ENCODE measurements around the gene CD3E. TPM values are rescaled to one million over a fixed set of nuclear protein-coding genes. Genes with fewer than 3 reads are reported as not detected.

CD3E gene
- total RNA-seq, 1 experiment from 2014 or later = not detected

Other genes with a start within 250 kb of the CD3E start
- gene TMPRSS4, start 227.7 kb upstream of the CD3E start, total RNA-seq (2014; rRNA removed; shearing (Covaris generic)) = not detected in 2 replicates
- not detected in 2 replicates for gene SMIM35, start 217.8 kb upstream of the CD3E start, total RNA-seq (2014; rRNA removed; shearing (Covaris generic))
- 17.2 and 26.1 TPM in 2 replicates for gene SCN4B, start 151.9 kb upstream of the CD3E start, total RNA-seq (2014; rRNA removed; shearing (Covaris generic))
- 0.05 and 0.32 TPM in 2 replicates for gene SCN2B, start 128.1 kb upstream of the CD3E start, total RNA-seq (2014; rRNA removed; shearing (Covaris generic))
- gene JAML, start 79.7 kb upstream of the CD3E start, total RNA-seq (2014; rRNA removed; shearing (Covaris generic)) = not detected in 2 replicates
- gene MPZL3, start 52.4 kb upstream of the CD3E start, total RNA-seq (2014; rRNA removed; shearing (Covaris generic)) = 5.7 and 8.7 TPM in 2 replicates
- gene MPZL2, start 40.4 kb upstream of the CD3E start, total RNA-seq (2014; rRNA removed; shearing (Covaris generic)) = 13.6 and 19.6 TPM in 2 replicates
- not detected in 2 replicates for gene CD3D, start 38.0 kb downstream of the CD3E start, total RNA-seq (2014; rRNA removed; shearing (Covaris generic))
- not detected in 2 replicates for gene CD3G, start 39.6 kb downstream of the CD3E start, total RNA-seq (2014; rRNA removed; shearing (Covaris generic))
- gene UBE4A, start 54.9 kb downstream of the CD3E start, total RNA-seq (2014; rRNA removed; shearing (Covaris generic)) = 39.5 and 56.5 TPM in 2 replicates
- gene ATP5MG, start 96.9 kb downstream of the CD3E start, total RNA-seq (2014; rRNA removed; shearing (Covaris generic)) = 112 and 130 TPM in 2 replicates
- 26.5 and 40.4 TPM in 2 replicates for gene KMT2A, start 131.8 kb downstream of the CD3E start, total RNA-seq (2014; rRNA removed; shearing (Covaris generic))
- gene TTC36, start 222.7 kb downstream of the CD3E start, total RNA-seq (2014; rRNA removed; shearing (Covaris generic)) = 0.32 TPM in 1 of 2 replicates, not detected in the other
- 20.9 and 22.0 TPM in 2 replicates for gene TMEM25, start 226.5 kb downstream of the CD3E start, total RNA-seq (2014; rRNA removed; shearing (Covaris generic))